WERI-Rb-1 (cell line): ENCODE data around the gene WNK2.

ENCODE experiments used
- DNase-seq: peaks from one replicate; pipeline ENCODE4 v3.0.0-alpha.2; 2020
- H3K27ac ChIP-seq: fragments of 250-450 bp; sonication (Bioruptor Pico); 2 replicates; pipeline ENCODE4 v1.5.1; 2020; ENCODE audit warnings: mild to moderate bottlenecking, moderate library complexity
- H3K27me3 ChIP-seq: fragments of 250-450 bp; sonication (Bioruptor Pico); 2 replicates; pipeline ENCODE4 v1.5.1; 2021; ENCODE audit warnings: mild to moderate bottlenecking, low read depth, moderate library complexity; ENCODE audit not compliant: insufficient read depth, severe bottlenecking
- H3K36me3 ChIP-seq: fragments of 250-450 bp; sonication (Bioruptor Pico); 2 replicates; pipeline ENCODE4 v1.5.1; 2020; ENCODE audit warnings: mild to moderate bottlenecking, moderate library complexity
- H3K4me3 ChIP-seq: 2 replicates; pipeline ENCODE4 v1.5.1; 2011; ENCODE audit warnings: low read depth, mild to moderate bottlenecking, control low read depth, low read length
- H3K9me3 ChIP-seq: fragments of 250-450 bp; sonication (Bioruptor Pico); 2 replicates; pipeline ENCODE4 v1.5.1; 2021; ENCODE audit warnings: mild to moderate bottlenecking, moderate library complexity; ENCODE audit not compliant: severe bottlenecking
- TF ChIP-seq, protein P1 (sequence below): IDR thresholded peaks from 2 replicates; pipeline ENCODE4 v1.5.1; 2011; ENCODE audit warnings: low read depth, mild to moderate bottlenecking, control low read depth, inconsistent platforms, low read length

WNK2 gene

DNA sequence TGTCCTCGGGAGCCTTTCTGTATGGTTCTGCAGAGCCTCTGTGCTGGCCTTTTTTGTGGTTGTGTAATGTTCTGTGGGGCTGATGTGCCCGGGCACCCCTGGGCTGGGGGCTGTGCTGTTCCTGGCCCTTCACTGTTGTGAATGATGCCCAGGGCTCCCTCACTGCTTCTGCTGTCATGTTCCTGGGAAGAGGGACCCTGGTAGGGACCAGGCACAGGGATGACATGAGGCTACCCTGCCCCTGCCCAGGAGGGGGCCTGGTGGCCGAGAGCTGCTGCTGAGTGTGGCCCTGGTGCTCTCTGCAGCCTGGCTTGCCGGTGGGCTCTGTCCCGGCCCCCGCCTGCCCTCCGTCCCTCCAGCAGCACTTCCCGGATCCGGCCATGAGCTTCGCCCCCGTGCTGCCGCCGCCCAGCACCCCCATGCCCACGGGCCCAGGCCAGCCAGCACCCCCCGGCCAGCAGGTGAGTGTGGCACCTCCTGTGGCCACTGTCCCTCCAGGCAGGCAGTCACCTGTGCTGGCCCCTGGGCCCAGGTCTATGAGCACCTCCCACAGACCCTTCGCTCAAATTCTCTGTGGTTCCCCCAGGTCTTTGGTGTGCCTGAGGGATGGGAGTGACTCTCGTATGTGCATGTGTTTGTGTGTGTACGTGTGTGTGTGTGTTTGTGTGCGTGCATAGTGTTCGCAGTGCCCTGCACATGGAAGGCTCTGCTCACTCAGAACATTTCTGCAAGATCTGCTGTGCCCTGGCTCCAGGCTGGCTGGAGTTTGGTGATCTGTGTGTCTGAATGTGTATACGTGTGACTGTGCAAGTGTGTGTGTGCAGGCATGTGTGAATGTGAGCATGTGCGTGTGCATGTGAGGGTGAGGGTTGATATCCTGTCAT is 72.3 kb downstream of the WNK2 start:
- Histone ChIP-seq H3K27ac (no peak overlapping the region), H3K4me3 (no peak overlapping the region), H3K27me3 (no peaks in the 10 kb centered on the region), H3K36me3 (peaks cover 9% of the 10 kb centered on the region; the same call in 1 of the 2 replicates), H3K9me3 (no peaks in the 10 kb centered on the region)
- DNase-seq, result no peak
- TF ChIP-seq, protein P1, sequence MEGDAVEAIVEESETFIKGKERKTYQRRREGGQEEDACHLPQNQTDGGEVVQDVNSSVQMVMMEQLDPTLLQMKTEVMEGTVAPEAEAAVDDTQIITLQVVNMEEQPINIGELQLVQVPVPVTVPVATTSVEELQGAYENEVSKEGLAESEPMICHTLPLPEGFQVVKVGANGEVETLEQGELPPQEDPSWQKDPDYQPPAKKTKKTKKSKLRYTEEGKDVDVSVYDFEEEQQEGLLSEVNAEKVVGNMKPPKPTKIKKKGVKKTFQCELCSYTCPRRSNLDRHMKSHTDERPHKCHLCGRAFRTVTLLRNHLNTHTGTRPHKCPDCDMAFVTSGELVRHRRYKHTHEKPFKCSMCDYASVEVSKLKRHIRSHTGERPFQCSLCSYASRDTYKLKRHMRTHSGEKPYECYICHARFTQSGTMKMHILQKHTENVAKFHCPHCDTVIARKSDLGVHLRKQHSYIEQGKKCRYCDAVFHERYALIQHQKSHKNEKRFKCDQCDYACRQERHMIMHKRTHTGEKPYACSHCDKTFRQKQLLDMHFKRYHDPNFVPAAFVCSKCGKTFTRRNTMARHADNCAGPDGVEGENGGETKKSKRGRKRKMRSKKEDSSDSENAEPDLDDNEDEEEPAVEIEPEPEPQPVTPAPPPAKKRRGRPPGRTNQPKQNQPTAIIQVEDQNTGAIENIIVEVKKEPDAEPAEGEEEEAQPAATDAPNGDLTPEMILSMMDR, result no peak

DNA sequence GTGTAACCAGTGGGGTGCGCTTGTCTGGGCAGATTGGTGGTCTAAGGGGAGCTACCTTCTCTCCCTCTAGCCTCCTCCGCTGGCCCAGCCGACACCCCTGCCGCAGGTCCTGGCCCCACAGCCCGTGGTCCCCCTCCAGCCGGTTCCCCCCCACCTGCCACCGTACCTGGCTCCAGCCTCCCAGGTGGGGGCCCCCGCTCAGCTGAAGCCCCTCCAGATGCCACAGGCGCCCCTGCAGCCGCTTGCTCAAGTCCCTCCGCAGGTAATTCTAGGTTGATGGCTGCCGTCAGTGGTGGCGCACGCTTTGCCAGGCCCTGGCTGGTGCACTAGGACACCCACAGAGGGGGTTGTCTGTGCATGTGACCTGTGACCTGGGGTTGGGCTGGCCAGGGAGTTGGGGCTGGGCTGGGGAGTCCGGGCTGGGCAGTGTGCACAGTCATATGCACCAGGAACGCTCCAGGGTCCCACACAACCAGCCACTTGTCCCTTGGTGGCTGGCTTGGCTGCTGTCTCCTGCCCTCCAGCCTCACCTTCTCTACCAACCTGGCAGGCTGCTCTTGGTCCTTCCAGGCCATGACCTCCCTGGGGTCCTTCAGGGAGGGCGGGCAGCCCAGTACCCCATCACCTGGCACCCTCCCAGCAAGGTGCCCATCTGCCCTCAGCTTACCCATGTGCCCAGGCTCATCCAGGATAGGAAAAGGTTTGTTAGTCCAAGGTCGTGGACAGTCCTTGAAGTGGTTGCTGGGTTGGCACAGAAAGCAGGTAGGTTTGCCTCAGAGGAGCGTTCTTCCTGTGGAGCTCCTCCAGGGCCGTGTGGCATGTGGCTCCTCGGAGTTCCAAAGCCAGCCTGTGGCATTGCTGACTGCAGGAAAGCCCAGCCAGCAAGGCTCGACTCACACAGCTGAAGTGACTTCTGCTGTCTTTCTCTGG is 73.2 kb downstream of the WNK2 start:
- H3K36me3 ChIP-seq, result peaks cover 9% of the 10 kb centered on the region; the same call in 1 of the 2 replicates
- H3K27me3 ChIP-seq, result no peaks in the 10 kb centered on the region
- DNase-seq, result no peak
- H3K27ac ChIP-seq, result no peak overlapping the region
- TF ChIP-seq, protein P1, result no peak
- no peaks in the 10 kb centered on the region for H3K9me3 ChIP-seq
- no peak overlapping the region for H3K4me3 ChIP-seq

DNA sequence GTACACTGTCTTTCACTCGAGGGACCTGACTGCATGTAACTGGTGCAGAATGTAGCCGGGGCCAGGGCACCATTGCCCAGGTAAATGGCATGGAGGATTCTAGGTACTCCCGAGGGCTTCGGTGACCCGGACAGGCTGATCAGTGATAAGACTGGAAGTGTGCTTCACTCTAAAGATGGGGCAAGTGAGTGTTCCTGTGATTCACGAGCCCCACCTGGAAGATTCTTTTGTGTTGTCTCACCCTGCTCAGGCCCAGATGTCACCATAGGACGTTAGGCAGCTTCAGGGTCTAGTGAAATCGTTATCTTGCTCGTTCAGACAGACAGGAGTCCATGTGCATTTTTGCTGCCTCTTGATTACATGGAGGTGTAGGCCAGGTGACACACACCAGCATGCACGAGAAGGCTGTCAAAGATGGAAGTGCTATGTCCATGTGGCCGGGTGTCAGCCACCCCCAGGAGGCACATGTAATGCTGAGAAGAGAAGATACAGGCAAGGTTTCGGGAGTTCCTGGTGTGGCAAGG is 73.9 kb downstream of the WNK2 start:
- Histone ChIP-seq H3K36me3 (peaks cover 11% of the 10 kb centered on the region; the same call in 1 of the 2 replicates), H3K27me3 (no peaks in the 10 kb centered on the region), H3K27ac (no peak overlapping the region), H3K4me3 (no peak overlapping the region), H3K9me3 (no peaks in the 10 kb centered on the region)
- TF ChIP-seq, protein P1, result no peak
- DNase-seq, result no peak

DNA sequence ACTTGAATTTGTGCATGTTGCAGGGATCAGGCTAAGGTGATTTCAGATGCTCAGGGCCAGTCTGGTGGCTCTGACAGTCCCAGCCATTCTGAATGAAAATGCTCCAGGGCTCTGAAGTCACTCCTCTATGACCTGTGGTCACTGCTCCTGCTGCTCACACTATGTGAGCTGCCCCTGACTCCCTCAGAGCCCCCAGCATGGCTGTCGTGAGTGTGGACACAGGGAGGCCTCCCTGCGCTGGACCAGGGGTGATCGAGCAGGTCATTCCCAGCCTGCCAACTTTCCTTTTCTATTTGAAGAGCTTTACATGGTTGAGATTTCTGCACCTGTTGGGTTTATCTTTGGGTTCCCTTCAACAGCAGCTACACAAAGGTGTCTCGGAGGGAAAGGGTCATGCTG is 74.5 kb downstream of the WNK2 start:
- no peak for DNase-seq
- Histone ChIP-seq H3K4me3 (no peak overlapping the region), H3K27me3 (no peaks in the 10 kb centered on the region), H3K27ac (no peak overlapping the region), H3K9me3 (no peaks in the 10 kb centered on the region), H3K36me3 (peaks cover 16% of the 10 kb centered on the region; the same call in 1 of the 2 replicates)
- TF ChIP-seq, protein P1, result no peak

DNA sequence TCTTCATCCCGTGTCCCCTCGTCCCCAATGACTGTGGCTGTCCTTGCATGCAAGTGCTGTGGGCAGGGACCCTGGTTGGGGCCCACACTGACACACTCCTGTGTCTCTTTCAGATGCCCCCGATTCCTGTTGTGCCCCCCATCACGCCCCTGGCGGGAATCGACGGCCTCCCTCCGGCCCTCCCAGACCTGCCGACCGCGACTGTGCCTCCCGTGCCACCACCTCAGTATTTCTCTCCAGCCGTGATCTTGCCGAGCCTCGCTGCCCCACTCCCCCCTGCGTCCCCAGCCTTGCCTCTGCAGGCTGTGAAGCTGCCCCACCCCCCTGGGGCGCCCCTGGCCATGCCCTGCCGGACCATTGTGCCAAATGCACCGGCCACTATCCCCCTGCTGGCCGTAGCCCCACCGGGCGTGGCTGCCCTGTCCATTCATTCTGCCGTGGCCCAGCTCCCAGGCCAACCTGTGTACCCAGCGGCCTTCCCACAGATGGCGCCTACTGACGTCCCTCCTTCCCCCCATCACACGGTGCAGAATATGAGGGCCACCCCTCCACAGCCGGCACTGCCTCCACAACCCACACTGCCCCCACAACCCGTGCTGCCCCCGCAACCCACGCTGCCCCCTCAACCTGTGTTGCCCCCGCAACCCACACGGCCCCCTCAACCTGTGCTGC is 75.0 kb downstream of the WNK2 start:
- Histone ChIP-seq H3K27ac (no peak overlapping the region), H3K4me3 (no peak overlapping the region), H3K36me3 (peaks cover 17% of the 10 kb centered on the region), H3K9me3 (no peaks in the 10 kb centered on the region), H3K27me3 (no peaks in the 10 kb centered on the region)
- TF ChIP-seq, protein P1, result no peak
- DNase-seq, result no peak
